ENCODE measurements around the gene ZNF845.

- TF ChIP-seq CTCF (IDR thresholded peaks at IDR 0.05; ENCODE audit: low read depth, low read length, missing input control) (peak; percentile 8), REST (IDR thresholded peaks at IDR 0.05) (no peak), EGR1 (IDR thresholded peaks at IDR 0.05; ENCODE audit: low read depth in 2 of 2) (no peak), RXRA (IDR thresholded peaks at IDR 0.05) (no peak), TAF1 (conservative IDR thresholded peaks at IDR 0.05) (no peak), GABPA (IDR thresholded peaks at IDR 0.05 in 1 of 2, conservative IDR thresholded peaks at IDR 0.05 in 1 of 2) (no peak), YY1 (IDR thresholded peaks at IDR 0.05) (no peak), MAX (IDR thresholded peaks at IDR 0.05) (no peak), FOXA1 (IDR thresholded peaks at IDR 0.05) (no peak), ZBTB33 (IDR thresholded peaks at IDR 0.05) (no peak), RAD21 (IDR thresholded peaks at IDR 0.05) (peak; percentile 22 to 55), FOXA2 (IDR thresholded peaks at IDR 0.05) (no peak)
These were observed 25.2 kb upstream of the ZNF845 start for GRCh38 chr19:53308339-53308811.

Data from liver (tissue), 3 donors.